Activated CD4-positive, alpha-beta T cell treated with anti-CD3 and anti-CD28 coated beads for 1 hour (primary cell): ENCODE data around the gene BCAT1.

ENCODE experiments used
- DNase-seq: peaks from one replicate; pipeline ENCODE4 v3.0.0-alpha.2; 2020

BCAT1 gene

DNA sequence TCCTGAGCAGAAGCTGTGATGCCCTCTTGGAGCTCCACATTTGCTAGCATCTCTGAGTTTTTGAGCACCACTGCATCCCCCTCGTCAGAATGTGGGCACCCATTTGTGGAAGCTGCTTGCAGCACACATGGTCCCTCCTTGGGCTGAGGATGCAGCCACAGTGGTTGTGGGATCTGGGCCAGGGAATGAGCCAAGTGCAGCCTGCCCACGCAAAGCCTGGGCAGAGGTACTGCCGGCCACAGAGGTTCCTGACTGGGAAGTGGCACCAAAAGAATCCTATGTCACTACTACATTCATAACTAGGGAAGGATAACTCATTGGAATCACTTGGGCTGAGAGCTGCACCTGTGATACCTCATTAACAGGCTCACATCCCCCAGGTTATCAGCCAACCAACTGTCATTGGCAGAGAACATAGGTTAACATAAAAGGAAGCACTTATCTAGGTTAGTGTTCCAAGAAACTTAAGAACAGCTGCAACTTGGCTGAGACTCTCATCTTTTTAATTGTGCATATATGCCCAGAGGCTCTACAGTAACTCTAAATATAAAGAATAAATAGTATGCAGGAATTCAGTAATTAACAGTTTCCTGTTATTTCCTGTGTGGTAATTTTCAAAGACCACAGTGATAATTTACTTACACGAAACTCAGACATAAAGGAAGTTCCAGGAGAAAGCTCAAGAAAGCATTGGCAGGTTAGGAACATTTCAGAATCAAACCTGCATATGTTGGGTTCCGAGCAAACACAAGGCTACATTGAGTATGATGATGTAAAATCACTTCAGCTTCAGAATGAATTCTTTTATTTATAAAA lies 145.3 kb downstream of the BCAT1 start:
- no peak for DNase-seq

GRCh38 chr12:24798335-24798734 lies 150.6 kb downstream of the BCAT1 start:
- DNase-seq, result no peak

DNA sequence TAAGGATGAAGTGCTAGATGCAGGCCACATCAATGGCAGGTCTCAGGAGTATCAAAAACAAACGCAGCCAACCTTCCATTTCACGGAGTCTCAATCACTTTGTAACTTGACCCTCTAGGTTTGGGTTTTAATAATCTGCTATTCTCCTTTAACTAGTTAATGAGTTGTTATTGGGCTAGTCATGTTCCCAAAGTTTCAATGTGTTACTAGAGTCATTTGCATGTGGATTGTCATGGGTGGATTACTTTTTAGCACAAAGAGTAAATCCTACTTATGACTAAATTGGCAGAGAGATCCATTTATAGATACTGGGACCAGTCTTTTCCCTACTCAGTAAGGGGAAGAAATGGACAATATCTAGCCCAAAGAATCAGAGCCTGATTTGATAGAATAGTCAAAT lies 151.0 kb downstream of the BCAT1 start:
- DNase-seq, result no peak

DNA sequence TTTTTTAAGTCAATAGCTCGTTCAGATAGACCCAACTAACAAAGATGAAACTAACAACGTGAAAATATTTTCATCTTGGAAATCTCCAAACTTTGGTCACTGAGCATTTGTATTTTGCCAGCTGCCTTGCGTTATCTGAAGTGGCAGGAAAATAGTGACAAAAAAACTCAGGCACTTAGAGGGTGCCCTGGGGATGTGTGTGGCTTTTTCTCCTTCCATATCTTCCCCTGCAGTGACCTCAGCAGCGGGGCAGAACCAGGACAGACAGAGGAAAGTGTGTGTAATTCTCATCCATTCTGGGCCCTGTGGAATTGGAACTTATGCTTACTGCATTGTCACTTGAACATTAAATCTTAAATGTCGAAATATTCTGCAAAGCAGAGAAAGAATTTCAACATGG lies 152.0 kb downstream of the BCAT1 start:
- DNase-seq, result no peak

- DNase-seq, result no peak
Observed at GRCh38 chr12:24795699-24796347, 153.1 kb downstream of the BCAT1 start.

GRCh38 chr12:24791622-24792021 lies 157.3 kb downstream of the BCAT1 start:
- no peak for DNase-seq

GRCh38 chr12:24788886-24789285 lies 160.0 kb downstream of the BCAT1 start:
- no peak for DNase-seq

DNA sequence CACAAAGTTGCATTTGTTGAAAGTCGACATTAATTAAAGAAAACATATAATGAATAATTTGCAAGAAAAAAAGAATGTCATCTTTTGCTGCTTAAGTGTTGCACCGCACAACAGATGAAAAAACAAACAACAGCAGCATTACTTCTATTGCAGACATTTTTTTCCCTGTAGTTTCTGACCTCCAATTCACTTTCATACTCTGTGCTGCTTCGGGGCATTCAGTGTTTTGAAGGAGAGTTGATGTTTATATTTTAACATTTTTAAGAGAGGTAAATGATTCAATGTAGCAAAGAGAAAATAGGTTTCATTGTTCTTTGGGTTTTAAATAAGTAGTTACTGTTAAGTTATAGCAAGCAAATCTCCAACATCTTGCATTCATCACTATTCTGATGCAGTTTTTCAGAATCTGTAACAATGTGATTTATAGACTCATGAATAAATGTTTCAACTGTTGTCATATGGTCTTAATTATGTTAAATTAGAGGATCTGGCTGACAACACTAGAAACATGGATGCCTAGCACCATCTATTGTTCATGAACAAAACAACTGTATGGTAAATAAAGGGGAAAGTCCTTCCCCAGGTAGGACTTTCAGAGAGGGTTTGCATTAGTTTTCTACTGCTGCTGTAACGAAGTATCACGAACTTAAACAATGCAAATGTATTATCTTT lies 168.1 kb downstream of the BCAT1 start:
- DNase-seq, result no peak

DNA sequence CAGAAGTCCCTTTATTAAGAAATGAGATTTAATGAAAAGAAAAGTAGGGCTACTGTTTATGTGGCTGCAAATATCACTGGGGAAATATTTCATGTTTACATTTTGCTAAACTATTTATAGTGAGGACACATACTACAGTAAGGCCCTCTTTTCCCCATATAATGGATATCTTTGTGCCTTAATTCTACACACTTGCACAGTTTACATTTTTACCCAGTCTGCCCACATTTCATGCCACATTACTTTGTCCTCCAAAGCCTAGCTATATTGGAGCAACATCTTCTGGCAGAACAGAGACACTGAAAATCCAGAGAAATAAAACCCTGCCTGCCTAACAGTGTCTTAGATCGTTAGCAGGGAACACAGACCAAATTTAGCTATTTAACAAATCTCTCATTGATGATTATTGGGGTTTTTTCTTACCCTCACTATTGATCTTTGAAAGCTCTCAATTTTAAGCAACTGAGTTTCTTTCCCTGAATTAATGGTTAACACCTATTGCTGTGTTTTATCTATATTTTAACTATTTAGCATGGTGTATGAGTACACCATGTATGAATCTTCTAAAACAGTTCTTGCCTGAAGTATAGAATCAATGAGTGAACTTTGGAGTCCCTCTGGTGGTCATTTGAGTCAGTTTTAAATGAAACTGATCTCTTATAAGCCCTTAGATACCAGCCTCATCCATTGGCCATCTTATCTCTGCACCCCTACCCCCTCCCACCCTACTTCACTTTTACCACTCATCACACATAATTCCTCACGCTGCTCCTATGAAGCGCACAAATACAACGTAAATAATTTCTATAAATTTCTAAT lies 170.2 kb downstream of the BCAT1 start:
- DNase-seq, result no peak

- DNase-seq, result no peak
Observed at GRCh38 chr12:24777359-24777758, 171.5 kb downstream of the BCAT1 start.

GRCh38 chr12:24776861-24777260 lies 172.0 kb downstream of the BCAT1 start:
- no peak for DNase-seq

DNA sequence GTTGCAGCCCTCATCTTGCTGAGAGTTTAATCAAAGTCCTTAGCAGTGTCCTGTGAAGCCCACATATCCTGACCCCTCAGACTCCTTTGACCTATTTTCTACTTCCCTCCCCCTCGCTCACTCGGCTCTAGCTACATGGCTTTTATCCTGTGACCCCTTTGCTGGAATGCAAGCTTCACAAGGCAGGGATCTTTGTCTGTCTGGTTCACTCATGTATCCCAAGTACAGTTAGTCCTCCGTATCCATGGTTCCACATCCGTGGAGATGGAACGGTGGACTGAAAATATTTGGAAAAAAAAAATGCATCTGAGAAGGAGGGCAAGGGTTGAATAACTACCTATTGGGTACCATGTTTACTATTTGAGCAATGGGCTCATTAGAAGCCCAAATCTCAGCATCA lies 173.8 kb downstream of the BCAT1 start:
- DNase-seq, result no peak

GRCh38 chr12:24773996-24774395 lies 174.9 kb downstream of the BCAT1 start:
- no peak for DNase-seq

- no peak for DNase-seq
Observed at GRCh38 chr12:24772813-24773212, 176.1 kb downstream of the BCAT1 start.

DNA sequence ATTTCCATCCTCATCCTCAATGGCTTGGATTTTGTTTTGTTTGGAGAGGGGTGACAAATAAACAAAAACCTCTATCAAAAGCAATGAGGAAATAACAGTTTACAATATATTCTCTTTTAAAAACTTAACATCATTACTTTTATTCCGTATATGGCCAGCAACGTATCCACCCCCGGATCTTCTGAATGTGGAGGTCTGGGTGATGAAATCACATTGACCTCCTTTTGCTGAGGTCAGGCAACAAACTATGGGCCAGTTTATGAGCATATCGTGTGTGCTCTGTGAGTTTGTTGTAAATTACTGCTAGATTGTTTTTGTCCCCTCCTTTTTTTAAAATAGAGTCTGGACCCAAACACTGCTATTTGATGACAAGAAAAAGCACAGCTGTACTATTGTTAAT lies 178.1 kb downstream of the BCAT1 start:
- DNase-seq, result no peak

- no peak for DNase-seq
Observed at GRCh38 chr12:24770334-24770733, 178.6 kb downstream of the BCAT1 start.

- DNase-seq, result no peak
Observed at GRCh38 chr12:24769682-24770081, 179.2 kb downstream of the BCAT1 start.

GRCh38 chr12:24768415-24768814 lies 180.5 kb downstream of the BCAT1 start:
- DNase-seq, result no peak

- DNase-seq, result no peak
Observed at GRCh38 chr12:24767016-24767415, 181.9 kb downstream of the BCAT1 start.

DNA sequence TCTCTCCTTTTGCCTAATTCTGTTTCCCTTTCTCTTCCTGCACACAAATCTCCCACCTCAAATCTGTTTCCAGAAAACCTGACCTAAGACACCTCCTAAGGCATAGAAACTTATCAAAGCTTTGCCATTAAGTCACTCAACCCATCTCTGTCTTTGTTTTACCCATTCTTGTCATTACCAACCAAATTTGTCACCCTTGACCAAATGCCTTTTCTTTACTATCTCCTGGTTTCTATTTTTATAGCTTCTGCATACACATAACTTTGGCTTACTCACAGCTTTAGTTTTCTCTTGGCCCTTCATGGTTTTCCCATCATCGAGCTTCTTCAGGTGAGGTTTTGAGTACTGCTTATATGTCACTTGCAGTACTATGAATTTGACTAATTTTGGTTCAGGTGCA lies 184.2 kb downstream of the BCAT1 start:
- DNase-seq, result no peak

DNA sequence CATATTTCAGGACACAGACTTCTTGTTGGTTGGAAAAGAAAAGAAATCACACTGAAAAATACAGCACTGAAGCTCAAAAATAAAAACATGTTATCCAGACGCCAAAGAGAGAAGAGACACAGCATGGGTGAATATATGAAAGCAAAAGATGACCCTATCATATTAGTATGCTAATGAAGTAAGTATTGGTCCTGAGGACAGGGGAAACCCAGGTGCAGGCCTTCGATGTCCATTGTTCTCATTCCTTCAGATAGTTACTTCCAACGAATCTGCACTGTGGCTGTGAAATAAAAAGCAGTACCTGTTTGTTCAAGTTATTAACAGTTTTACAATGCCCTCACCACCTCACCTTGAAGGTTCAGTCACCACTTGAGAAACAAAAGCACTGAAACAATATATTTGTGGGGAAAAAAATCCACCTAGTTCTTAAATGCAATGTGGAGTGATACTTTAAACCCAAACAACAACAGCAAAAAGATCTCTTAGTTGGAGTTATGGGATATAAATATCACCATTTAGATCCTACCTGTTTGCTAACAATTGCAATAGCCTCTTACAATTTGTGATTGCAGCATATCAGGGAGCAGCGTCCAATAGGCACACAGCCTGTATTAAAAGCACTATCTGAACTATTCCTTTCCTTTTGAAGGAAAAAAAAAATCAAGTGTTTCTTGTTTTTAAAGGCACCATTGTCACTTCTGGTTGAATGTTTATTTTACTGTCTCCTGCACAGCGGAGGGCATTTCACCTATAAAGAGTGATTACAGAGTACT lies 188.1 kb downstream of the BCAT1 start:
- DNase-seq, result no peak

- no peak for DNase-seq
Observed at GRCh38 chr12:24760162-24760561, 188.7 kb downstream of the BCAT1 start.
